Trophoblast cell (in vitro differentiated cells and primary cell): Measurements from ENCODE around the gene TNFRSF12A.

Source experiments
- DNase-seq, 2 donors: peaks; one replicate each; pipeline ENCODE4 v3.0.0-alpha.2; 2016
- H2AFZ ChIP-seq: 2 replicates; pipeline ENCODE4 v1.6.1; 2013; ENCODE audit warnings: low read length, moderate library complexity, mild to moderate bottlenecking; ENCODE audit not compliant: insufficient read depth, poor library complexity
- H2AK5ac ChIP-seq: 2 replicates; pipeline ENCODE4 v1.6.1; 2013; ENCODE audit warnings: mild to moderate bottlenecking, low read length
- H2BK120ac ChIP-seq: 2 replicates; pipeline ENCODE4 v1.6.1; 2013; ENCODE audit warnings: low read length, mild to moderate bottlenecking, moderate library complexity; ENCODE audit not compliant: insufficient read depth, poor library complexity
- H2BK12ac ChIP-seq: 2 replicates; pipeline ENCODE4 v1.6.1; 2013; ENCODE audit warnings: mild to moderate bottlenecking, low read length, moderate library complexity
- H2BK5ac ChIP-seq: 2 replicates; pipeline ENCODE4 v1.6.1; 2013; ENCODE audit warnings: low read length, low read depth, moderate library complexity, mild to moderate bottlenecking; ENCODE audit not compliant: poor library complexity
- H3K14ac ChIP-seq: 2 replicates; pipeline ENCODE4 v1.6.1; 2013; ENCODE audit warnings: mild to moderate bottlenecking, low read length
- H3K18ac ChIP-seq: 2 replicates; pipeline ENCODE4 v1.6.1; 2013; ENCODE audit warnings: mild to moderate bottlenecking, low read length
- H3K23ac ChIP-seq: 2 replicates; pipeline ENCODE4 v1.6.1; 2013; ENCODE audit warnings: low read length
- H3K27ac ChIP-seq: 2 replicates; pipeline ENCODE4 v1.5.1; 2013; ENCODE audit warnings: low read depth, mild to moderate bottlenecking, inconsistent platforms, low read length, moderate library complexity
- H3K27me3 ChIP-seq: 2 replicates; pipeline ENCODE4 v1.6.1; 2013; ENCODE audit warnings: inconsistent platforms, mild to moderate bottlenecking, low read length, moderate library complexity; ENCODE audit not compliant: insufficient read depth
- H3K36me3 ChIP-seq, 2 experiments: 1 replicate in 1 of 2; 2 replicates in 1 of 2; pipeline ENCODE4 v1.6.1; 2013; ENCODE audit warnings: low read length in 2 of 2, mild to moderate bottlenecking in 2 of 2, moderate library complexity in 1 of 2; ENCODE audit not compliant: insufficient read depth in 2 of 2, control insufficient read depth in 1 of 2
- H3K4ac ChIP-seq: 2 replicates; pipeline ENCODE4 v1.6.1; 2013; ENCODE audit warnings: low read depth, mild to moderate bottlenecking, low read length, moderate library complexity
- H3K4me1 ChIP-seq, 2 experiments: 1 replicate in 1 of 2; 2 replicates in 1 of 2; pipeline ENCODE4 v1.6.1; 2013; ENCODE audit warnings: low read length in 2 of 2, mild to moderate bottlenecking in 2 of 2, moderate library complexity in 1 of 2; ENCODE audit not compliant: insufficient read depth in 2 of 2, control insufficient read depth in 1 of 2
- H3K4me2 ChIP-seq: 2 replicates; pipeline ENCODE4 v1.6.1; 2013; ENCODE audit warnings: inconsistent platforms, mild to moderate bottlenecking, low read length, moderate library complexity
- H3K4me3 ChIP-seq: 2 replicates; pipeline ENCODE4 v1.5.1; 2013; ENCODE audit warnings: mild to moderate bottlenecking, low read depth, low read length, inconsistent platforms
- H3K79me1 ChIP-seq: one replicate; pipeline ENCODE4 v1.6.1; 2013; ENCODE audit warnings: low read length
- H3K79me2 ChIP-seq: 2 replicates; pipeline ENCODE4 v1.6.1; 2013; ENCODE audit warnings: low read length, mild to moderate bottlenecking; ENCODE audit not compliant: control insufficient read depth, insufficient read depth, poor library complexity
- H3K9ac ChIP-seq: 2 replicates; pipeline ENCODE4 v1.6.1; 2013; ENCODE audit warnings: mild to moderate bottlenecking, low read length
- H3K9me3 ChIP-seq: 2 replicates; pipeline ENCODE4 v1.6.1; 2013; ENCODE audit warnings: low read depth, mild to moderate bottlenecking, control low read depth, inconsistent platforms, low read length; ENCODE audit not compliant: insufficient read depth
- H4K12ac ChIP-seq: 2 replicates; pipeline ENCODE4 v1.6.1; 2013; ENCODE audit warnings: low read depth, mild to moderate bottlenecking, low read length, moderate library complexity
- H4K8ac ChIP-seq: 2 replicates; pipeline ENCODE4 v1.6.1; 2013; ENCODE audit warnings: low read depth, mild to moderate bottlenecking, low read length, moderate library complexity
- H4K91ac ChIP-seq: one replicate; pipeline ENCODE4 v1.6.1; 2013; ENCODE audit warnings: low read depth, mild to moderate bottlenecking, low read length, moderate library complexity
- WGBS: extraction: QIAGEN DNeasy Blood & Tissue Kit; methylation state at CpG from one replicate; pipeline ENCODE4 v1.1.7; 2013; ENCODE audit warnings: missing lambda C conversion rate; ENCODE audit not compliant: insufficient read length, insufficient coverage; ENCODE audit errors: extremely low coverage; 5-methylcytosine and 5-hydroxymethylcytosine counted together

The TNFRSF12A gene

GRCh38 chr16:3021449-3022207, 1.5 kb downstream of the TNFRSF12A start:
- Histone ChIP-seq H3K27me3 (no peaks in the 10 kb centered on the region), H3K27ac (peak overlapping the region; percentile 100), H3K79me2 (peaks cover 36% of the 10 kb centered on the region), H3K4me1 (peaks cover 17 to 18% of the 10 kb centered on the region in 2 experiments), H3K23ac (no peak overlapping the region), H2AFZ (peak overlapping the region; percentile 33), H3K4ac (peak overlapping the region; percentile 85), H3K79me1 (peaks cover 48% of the 10 kb centered on the region), H2BK12ac (peak overlapping the region; percentile 70), H4K91ac (peak overlapping the region; percentile 95), H2AK5ac (peak overlapping the region; percentile 16), H3K14ac (peak overlapping the region; percentile 73), H3K9me3 (no peaks in the 10 kb centered on the region), H3K4me2 (peak overlapping the region; percentile 80), H3K18ac (peak overlapping the region; percentile 93), H3K9ac (peak overlapping the region; percentile 89), H2BK120ac (peak overlapping the region; percentile 95), H3K4me3 (peak overlapping the region; percentile 92), H4K12ac (peak overlapping the region; percentile 34), H4K8ac (peak overlapping the region; percentile 90), H3K36me3 (peaks cover 24 to 27% of the 10 kb centered on the region in 2 experiments), H2BK5ac (peak overlapping the region; percentile 98)
- peak; percentile 84 to 86 for DNase-seq
- WGBS: no CpG with 5 or more reads among the region's 25 CpGs

DNA sequence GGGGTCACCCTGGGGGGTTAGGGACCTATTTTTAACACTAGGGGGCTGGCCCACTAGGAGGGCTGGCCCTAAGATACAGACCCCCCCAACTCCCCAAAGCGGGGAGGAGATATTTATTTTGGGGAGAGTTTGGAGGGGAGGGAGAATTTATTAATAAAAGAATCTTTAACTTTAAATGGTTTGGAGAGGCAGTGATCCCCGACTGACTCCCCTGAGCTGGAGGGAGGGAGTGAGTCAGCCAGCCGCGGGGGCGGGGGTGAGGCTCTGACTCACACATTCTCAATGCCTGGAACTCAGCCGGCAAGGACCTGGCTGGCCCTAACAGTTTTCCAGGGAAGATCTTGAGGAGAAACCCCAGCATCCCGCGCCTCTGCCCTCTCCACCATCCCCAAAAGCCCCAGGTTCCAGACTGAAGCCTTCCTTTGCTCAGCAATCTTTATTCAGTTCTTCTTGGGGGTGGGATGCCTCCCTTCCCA, 2.1 kb downstream of the TNFRSF12A start:
- H2AK5ac ChIP-seq: peak overlapping the region; percentile 59
- peak overlapping the region; percentile 98 for H2BK5ac ChIP-seq
- H3K36me3 ChIP-seq: peaks cover 31 to 33% of the 10 kb centered on the region in 2 experiments
- H3K4me1 ChIP-seq: peaks cover 17 to 18% of the 10 kb centered on the region in 2 experiments
- H3K27me3 ChIP-seq: no peaks in the 10 kb centered on the region
- H3K4me3 ChIP-seq: peak overlapping the region; percentile 92
- H4K8ac ChIP-seq: peak overlapping the region; percentile 90
- peak overlapping the region; percentile 100 for H3K27ac ChIP-seq
- H3K4me2 ChIP-seq: peak overlapping the region; percentile 80
- no peaks in the 10 kb centered on the region for H3K9me3 ChIP-seq
- H3K14ac ChIP-seq: peak overlapping the region; percentile 97
- peak overlapping the region; percentile 81 for H2BK12ac ChIP-seq
- H3K9ac ChIP-seq: peak overlapping the region; percentile 89
- H2AFZ ChIP-seq: peak overlapping the region; percentile 17
- H2BK120ac ChIP-seq: peak overlapping the region; percentile 95
- no CpG with 5 or more reads among the region's 8 CpGs for WGBS
- H4K91ac ChIP-seq: peak overlapping the region; percentile 97
- H4K12ac ChIP-seq: peak overlapping the region; percentile 82
- peaks cover 31% of the 10 kb centered on the region for H3K79me2 ChIP-seq
- peak overlapping the region; percentile 96 for H3K18ac ChIP-seq
- H3K23ac ChIP-seq: no peak overlapping the region
- H3K4ac ChIP-seq: peak overlapping the region; percentile 85
- DNase-seq: peak; percentile 92 to 93
- peaks cover 44% of the 10 kb centered on the region for H3K79me1 ChIP-seq

DNA sequence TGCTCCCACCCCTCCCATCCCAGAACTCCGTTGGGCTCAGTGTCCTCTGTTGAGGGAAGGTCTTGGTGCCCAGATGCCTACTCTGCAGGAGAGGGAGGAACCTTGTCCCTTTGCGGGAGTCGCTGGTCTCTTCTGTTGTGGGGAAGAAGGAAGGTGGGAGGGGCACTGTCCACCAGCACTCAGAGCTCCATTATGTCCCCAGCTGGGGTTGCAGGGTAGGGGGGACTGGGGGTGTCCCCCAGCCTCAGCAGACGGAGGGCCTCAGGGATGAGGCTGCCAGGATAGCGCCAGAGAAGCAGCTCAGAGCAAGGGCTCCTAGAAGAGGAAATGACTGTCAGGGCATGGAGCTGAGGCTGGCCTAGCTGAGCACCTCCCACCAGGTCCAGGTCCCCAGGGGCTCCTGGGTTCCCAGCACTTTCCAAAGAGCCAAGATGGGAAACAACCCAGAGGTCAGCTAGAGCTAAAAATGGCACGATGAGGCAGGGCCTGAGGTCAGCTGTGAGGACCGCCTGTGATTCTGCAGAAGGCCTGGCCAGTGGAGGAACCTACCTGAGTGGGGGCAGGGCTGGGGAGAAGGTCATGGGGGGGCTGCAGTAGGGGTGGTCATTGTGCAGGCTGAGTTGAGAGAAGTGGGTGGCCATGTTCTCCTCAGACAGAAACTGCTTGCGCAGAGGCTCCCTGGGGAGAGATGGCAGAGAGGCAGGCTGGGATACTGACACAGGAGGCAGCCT, 2.7 kb downstream of the TNFRSF12A start:
- no peaks in the 10 kb centered on the region for H3K9me3 ChIP-seq
- H2BK5ac ChIP-seq: peak overlapping the region; percentile 96
- no CpG with 5 or more reads among the region's 8 CpGs for WGBS
- peak overlapping the region; percentile 100 for H3K27ac ChIP-seq
- H3K23ac ChIP-seq: no peak overlapping the region
- H4K8ac ChIP-seq: peak overlapping the region; percentile 82
- H2BK12ac ChIP-seq: peak overlapping the region; percentile 81
- H3K4me2 ChIP-seq: peak overlapping the region; percentile 80
- H3K18ac ChIP-seq: peak overlapping the region; percentile 96
- peak overlapping the region; percentile 82 for H4K12ac ChIP-seq
- H2AFZ ChIP-seq: peak overlapping the region; percentile 65
- peaks cover 38% of the 10 kb centered on the region for H3K79me1 ChIP-seq
- peaks cover 18 to 20% of the 10 kb centered on the region in 2 experiments for H3K4me1 ChIP-seq
- peak overlapping the region; percentile 75 for H3K4me3 ChIP-seq
- peaks cover 33 to 36% of the 10 kb centered on the region in 2 experiments for H3K36me3 ChIP-seq
- peak overlapping the region; percentile 97 for H4K91ac ChIP-seq
- H3K14ac ChIP-seq: peak overlapping the region; percentile 97
- peak overlapping the region; percentile 83 for H3K4ac ChIP-seq
- no peak for DNase-seq
- peaks cover 26% of the 10 kb centered on the region for H3K79me2 ChIP-seq
- peak overlapping the region; percentile 61 for H3K9ac ChIP-seq
- peak overlapping the region; percentile 80 for H2AK5ac ChIP-seq
- H2BK120ac ChIP-seq: peak overlapping the region; percentile 74
- no peaks in the 10 kb centered on the region for H3K27me3 ChIP-seq

GRCh38 chr16:3023415-3023668, 3.2 kb downstream of the TNFRSF12A start:
- Histone ChIP-seq H3K27me3 (no peaks in the 10 kb centered on the region), H3K4me1 (peaks cover 20 to 22% of the 10 kb centered on the region in 2 experiments), H2BK5ac (peak overlapping the region; percentile 96), H3K79me2 (peaks cover 25% of the 10 kb centered on the region), H3K14ac (peak overlapping the region; percentile 91), H3K4me3 (peak overlapping the region; percentile 75), H3K27ac (peak overlapping the region; percentile 100), H2BK12ac (peak overlapping the region; percentile 34), H2BK120ac (peak overlapping the region; percentile 67), H3K36me3 (peaks cover 33 to 36% of the 10 kb centered on the region in 2 experiments), H3K4me2 (peak overlapping the region; percentile 80), H4K91ac (peak overlapping the region; percentile 97), H3K9me3 (no peaks in the 10 kb centered on the region), H3K18ac (peak overlapping the region; percentile 96), H4K12ac (peak overlapping the region; percentile 82), H4K8ac (peak overlapping the region; percentile 82), H3K23ac (no peak overlapping the region), H2AFZ (peak overlapping the region; percentile 65), H2AK5ac (peak overlapping the region; percentile 80), H3K9ac (peak overlapping the region; percentile 61), H3K79me1 (peaks cover 36% of the 10 kb centered on the region), H3K4ac (peak overlapping the region; percentile 83)
- WGBS: no CpG with 5 or more reads among the region's 6 CpGs
- no peak for DNase-seq
